NCI-H146 (cell line): ENCODE data around the gene OR2T3.
"Not testable (repeated sequence)": the region's sequence is repeated elsewhere in the genome, so short reads cannot be mapped to it uniquely, and the experiment has no call there.

Source experiments
- DNase-seq: peaks from one replicate; lab custom pipeline; 2025; lab: John Stamatoyannopoulos, UW

OR2T3 gene

DNA sequence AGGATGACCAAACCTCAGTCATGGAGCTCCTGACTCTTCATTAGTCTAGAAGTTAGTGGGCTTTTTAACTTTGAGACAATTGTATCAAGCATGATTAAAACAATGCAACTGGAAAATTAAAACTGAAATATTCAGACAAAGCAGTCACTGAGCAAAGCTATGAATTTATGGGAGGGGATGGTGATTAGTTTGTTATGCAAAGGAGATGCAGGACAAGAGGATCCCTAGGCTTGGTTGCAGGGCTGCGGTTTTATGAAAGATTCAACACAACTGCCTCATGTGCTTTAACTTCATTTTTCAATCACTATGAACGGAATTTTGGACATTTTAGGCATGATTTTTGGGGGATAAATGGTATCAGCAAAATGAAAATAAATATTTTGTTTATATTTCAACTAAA is 1.0 kb upstream of the OR2T3 start:
- not testable (repeated sequence) for DNase-seq

DNA sequence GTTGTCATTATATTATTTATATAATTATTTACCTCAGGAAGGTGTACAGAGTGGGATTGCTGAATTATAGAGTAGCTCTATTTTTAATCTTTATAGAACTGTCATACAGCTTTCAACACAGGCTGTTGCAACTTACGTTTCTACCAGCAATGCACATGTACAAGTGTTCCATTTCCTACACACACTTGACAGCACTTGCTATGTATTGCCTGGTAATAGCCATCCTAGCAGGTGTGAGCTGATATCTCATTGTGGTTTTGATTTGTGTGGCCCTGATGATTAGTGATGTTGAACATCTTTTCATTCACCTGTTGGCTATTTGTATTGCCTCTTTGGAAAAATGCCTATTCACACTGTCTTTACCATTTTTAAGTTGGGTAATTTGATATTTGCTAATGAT is 2.5 kb downstream of the OR2T3 start:
- not testable (repeated sequence) for DNase-seq

DNA sequence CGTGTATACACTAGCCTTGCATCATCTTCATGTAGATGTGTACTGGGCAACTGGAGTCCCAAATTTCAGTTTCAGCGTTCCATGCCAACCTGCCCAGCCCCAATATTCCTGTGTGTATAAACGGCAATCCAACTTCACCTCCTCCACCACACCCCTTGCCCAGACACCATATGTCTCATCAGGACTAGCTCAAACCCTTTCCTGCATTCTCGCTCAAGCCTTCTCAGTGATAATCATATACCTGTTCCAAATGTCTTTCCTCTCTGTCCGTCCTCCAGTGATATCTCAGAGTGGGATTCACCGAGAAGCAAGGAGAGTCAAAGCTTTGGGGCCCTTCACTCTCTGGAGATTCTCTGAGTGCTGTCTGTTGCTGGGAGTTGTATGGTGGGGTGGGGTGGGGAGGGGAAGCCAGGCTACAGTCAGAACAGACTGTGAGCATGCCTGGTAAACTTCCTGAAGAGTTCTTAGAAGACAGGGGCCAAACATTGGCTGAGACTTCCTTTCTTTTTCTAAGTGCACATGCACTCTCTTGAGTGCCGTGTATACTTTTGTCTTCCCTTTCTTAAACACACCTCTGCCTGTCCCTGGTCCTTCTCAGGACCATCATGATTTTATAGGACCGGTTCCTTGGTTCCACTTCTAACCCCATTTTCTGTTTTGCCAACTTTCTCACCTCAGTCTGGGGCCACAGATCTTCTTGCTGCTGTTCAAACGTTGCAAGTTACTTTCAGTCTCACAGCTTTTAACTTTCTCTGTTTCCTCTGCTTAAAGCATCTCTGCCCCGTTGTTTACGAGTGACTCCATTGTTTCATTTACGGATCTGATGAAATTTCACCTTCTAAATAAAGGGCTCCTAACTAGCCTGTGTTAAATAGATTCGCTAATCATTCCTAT is 8.8 kb downstream of the OR2T3 start:
- DNase-seq = not testable (repeated sequence)

DNA sequence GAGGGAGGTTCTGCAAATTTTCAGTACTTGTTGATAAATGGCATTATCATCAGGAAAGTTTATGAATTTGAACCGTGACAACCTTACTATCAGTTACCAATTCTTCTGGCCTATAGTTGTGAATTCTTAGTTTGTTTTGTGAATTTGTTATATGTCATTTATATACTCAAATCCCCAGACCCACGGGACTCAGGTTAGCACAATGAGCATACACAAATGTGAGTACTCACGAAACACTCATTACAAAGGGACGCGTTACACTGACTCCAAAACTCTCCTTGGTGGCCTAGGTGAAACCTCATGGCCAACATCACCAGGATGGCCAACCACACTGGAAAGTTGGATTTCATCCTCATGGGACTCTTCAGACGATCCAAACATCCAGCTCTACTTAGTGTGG is 15.1 kb downstream of the OR2T3 start, which contains the start of gene OR2T5:
Gene OR2T5, plus strand, starts transcription at position 301 of the 400 bp plus-strand sequence. Its CDS starts 0 bp downstream, at position 301.
- not testable (repeated sequence) for DNase-seq

DNA sequence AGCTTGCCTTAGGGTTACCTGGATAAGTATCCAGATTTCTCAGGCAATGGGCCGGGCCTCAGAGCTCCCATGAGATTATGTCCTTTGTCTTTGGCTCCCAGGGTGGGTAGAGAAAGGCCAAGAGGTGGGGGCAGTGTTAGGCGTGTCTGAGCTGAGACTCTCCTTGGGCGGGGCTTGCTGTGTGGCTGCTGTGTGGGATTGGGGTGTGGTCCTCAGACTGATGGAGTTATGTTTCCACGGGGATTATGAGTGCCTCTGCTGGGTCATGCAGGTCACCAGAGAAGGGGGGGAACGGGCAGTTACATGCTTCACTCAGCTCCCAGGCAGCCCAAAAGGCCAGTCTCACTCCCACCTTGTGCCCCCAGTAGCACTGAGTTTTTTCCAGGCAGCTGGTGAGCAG is 23.5 kb downstream of the OR2T3 start:
- DNase-seq = not testable (repeated sequence)

DNA sequence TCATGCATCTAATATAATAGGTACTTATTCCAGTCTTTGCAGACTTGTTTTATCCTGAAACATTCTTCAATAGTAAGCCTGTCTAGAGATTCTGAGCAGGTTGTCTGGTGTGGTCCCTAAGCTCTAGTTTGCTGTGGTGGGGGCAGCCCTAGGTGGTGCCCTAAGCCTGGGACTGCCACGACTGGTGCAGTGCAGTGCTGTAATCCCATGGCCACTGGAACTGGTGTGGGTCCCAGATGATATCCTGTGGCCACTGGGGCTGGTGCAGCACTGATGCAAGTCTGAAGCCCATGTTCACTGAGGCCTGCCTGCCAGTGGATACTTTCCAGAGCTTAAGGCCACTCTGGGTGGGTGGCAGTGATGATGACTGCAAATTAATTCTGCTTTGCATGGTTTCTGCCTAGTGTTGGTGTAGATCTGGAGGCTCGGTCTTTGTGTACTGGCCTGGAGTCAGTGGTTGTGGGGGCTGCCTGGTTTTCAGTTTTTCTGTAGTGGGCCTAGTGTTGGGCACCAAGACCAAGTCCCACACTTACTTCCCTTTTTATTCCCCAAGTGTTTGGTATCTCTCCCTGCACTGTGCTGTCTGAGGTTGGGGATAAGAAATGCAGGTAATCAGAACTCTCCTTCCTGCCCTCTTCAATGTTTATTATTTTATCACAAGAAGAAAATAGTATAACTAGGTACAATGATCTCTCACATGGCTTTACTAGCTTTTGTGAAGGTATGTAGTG is 27.3 kb downstream of the OR2T3 start:
- not testable (repeated sequence) for DNase-seq

DNA sequence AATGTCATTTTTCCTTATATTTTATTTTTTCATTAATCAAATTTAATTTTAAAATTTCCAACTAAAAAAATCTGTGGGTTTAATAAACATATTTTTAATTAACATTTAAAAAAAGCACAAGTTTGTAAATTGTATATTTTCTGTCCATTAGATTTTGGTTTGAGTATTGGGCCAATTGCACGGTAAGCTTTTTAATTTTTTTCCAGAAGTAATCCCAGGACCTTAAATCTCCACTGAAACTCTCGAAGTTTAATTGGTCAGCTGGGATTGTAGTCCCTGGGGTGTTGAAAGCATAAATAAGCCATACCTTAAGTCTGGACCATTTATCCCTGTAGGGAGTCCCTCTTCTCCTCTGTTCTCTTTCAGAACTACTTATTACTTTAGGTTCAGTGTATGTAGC is 34.6 kb downstream of the OR2T3 start, which contains the start of gene OR2G6:
Gene OR2G6, plus strand, starts transcription at position 301 of the 400 bp plus-strand sequence. CDS start 13,574 bp downstream, outside the sequence.
- not testable (repeated sequence) for DNase-seq

DNA sequence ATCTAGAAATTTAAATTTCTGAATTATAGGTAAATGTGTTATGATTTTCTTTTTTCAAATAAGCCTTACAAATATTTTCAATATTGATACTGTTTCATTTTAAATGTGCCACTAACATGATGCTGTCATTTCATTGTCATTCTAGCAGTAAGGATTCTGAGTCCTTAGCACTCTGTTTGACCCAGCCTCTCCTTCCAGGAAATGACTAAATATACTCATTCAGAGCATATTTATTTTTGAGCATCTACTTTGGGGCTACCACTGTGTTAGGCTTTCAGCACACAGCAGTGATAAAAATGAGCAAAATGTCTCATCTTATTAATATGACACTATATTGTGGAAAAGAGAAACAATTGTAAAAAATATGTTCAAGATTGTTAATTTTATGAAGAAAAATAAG is 37.1 kb downstream of the OR2T3 start:
- DNase-seq = not testable (repeated sequence)

DNA sequence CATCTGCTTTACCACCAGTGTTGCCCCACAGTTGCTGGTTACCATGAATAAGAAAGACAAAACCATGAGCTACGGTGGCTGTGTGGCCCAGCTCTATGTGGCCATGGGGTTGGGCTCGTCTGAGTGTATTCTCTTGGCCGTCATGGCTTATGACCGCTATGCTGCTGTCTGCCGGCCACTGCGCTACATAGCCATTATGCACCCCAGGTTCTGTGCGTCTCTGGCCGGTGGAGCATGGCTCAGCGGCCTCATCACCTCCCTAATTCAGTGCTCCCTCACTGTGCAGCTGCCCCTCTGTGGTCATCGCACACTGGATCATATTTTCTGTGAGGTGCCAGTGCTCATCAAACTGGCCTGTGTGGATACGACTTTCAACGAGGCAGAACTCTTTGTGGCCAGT is 48.7 kb downstream of the OR2T3 start:
- DNase-seq = no peak
